Neural cell (in vitro differentiated cells): ENCODE measurements around the gene NELL1.

Source experiments
- EZH2 ChIP-seq: fragments of 200-600, 300-800 bp; shearing (Covaris generic), sonication (generic); IDR thresholded peaks from 2 replicates; pipeline ENCODE4 v1.6.1; 2014; ENCODE audit warnings: antibody characterized with exemption, low read length, borderline replicate concordance, mild to moderate bottlenecking; ENCODE audit not compliant: insufficient read depth, poor library complexity, severe bottlenecking
- SMC3 ChIP-seq: fragments of 450-650 bp; conservative IDR thresholded peaks from 2 replicates; pipeline ENCODE4 v1.6.1; 2014; ENCODE audit warnings: antibody characterized with exemption, mild to moderate bottlenecking, moderate library complexity; ENCODE audit not compliant: poor library complexity
- TF ChIP-seq, protein P1 (sequence below): fragments of 450-650 bp; IDR thresholded peaks from 2 replicates; pipeline ENCODE4 v1.5.1; 2014; ENCODE audit warnings: antibody characterized with exemption, mild to moderate bottlenecking, moderate library complexity; ENCODE audit not compliant: poor library complexity, severe bottlenecking

- TF ChIP-seq, protein P1, sequence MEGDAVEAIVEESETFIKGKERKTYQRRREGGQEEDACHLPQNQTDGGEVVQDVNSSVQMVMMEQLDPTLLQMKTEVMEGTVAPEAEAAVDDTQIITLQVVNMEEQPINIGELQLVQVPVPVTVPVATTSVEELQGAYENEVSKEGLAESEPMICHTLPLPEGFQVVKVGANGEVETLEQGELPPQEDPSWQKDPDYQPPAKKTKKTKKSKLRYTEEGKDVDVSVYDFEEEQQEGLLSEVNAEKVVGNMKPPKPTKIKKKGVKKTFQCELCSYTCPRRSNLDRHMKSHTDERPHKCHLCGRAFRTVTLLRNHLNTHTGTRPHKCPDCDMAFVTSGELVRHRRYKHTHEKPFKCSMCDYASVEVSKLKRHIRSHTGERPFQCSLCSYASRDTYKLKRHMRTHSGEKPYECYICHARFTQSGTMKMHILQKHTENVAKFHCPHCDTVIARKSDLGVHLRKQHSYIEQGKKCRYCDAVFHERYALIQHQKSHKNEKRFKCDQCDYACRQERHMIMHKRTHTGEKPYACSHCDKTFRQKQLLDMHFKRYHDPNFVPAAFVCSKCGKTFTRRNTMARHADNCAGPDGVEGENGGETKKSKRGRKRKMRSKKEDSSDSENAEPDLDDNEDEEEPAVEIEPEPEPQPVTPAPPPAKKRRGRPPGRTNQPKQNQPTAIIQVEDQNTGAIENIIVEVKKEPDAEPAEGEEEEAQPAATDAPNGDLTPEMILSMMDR = no peak
- no peak for TF ChIP-seq EZH2
- TF ChIP-seq SMC3 = no peak
Observed at GRCh38 chr11:21405422-21405821, 736.0 kb downstream of the NELL1 start.
